HG02678 (cell line): ENCODE measurements around the gene TIMM17A.
"Not testable (repeated sequence)": the region's sequence is repeated elsewhere in the genome, so short reads cannot be mapped to it uniquely, and the experiment has no call there.

Experiments used
- ATAC-seq: cut with Tn5 transposase; IDR thresholded peaks from one replicate; pipeline ENCODE4 v1.9.1; 2021; ENCODE audit warnings: mild to moderate bottlenecking, moderate library complexity; ENCODE audit not compliant: unreplicated experiment

The TIMM17A gene

GRCh38 chr1:202014060-202014459 is 58.8 kb downstream of the TIMM17A start:
- ATAC-seq: no peak

- no peak for ATAC-seq
These were observed 59.8 kb downstream of the TIMM17A start for GRCh38 chr1:202014915-202015661.

- ATAC-seq: no peak
These were observed 60.3 kb downstream of the TIMM17A start for GRCh38 chr1:202015662-202015937.

- no peak for ATAC-seq
These were observed 60.9 kb downstream of the TIMM17A start for GRCh38 chr1:202016022-202016810.

- no peak for ATAC-seq
These were observed 61.8 kb downstream of the TIMM17A start for GRCh38 chr1:202016811-202017748.

- no peak for ATAC-seq
These were observed 62.6 kb downstream of the TIMM17A start for GRCh38 chr1:202017749-202018467.

GRCh38 chr1:202018468-202019234 is 63.3 kb downstream of the TIMM17A start:
- no peak for ATAC-seq

- not testable (repeated sequence) for ATAC-seq
These were observed 63.9 kb downstream of the TIMM17A start for GRCh38 chr1:202019235-202019558.
